Measurements from ENCODE around the gene KRCC1. TPM values are rescaled to one million over a fixed set of nuclear protein-coding genes. Genes with fewer than 3 reads are reported as not detected.
"Not testable (repeated sequence)": the region's sequence is repeated elsewhere in the genome, so short reads cannot be mapped to it uniquely, and the experiment has no call there.

KRCC1 gene
- total RNA-seq, 2 donors from 2014 or later, result 11.7 to 20.3 TPM

DNA sequence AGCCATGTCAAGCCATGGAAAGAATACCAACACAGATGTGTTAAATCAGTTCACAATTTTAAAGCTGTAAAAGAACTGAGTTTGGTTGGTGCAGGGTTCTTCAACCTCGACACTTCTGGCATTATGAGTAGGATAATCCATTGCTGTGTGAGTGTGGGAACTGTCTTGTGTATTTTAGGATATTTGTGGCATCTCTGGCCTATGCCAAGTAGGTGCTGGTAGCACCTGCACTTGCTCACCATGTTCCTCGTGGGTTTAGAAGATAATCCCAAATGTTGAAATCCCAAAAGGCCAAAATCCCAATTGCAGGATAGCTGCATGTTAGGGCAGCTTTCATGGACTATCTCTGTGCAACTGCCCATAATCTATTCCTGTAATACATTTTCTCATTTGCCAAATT lies 3.8 kb downstream of the KRCC1 start:
- no peak overlapping the region for H3K27ac Mint-ChIP-seq
- Histone ChIP-seq H3K27me3 (ENCODE audit: control insufficient read depth, insufficient read depth, low read length, poor library complexity, severe bottlenecking) (no peaks in the 10 kb centered on the region), H3K4me1 (ENCODE audit: control insufficient read depth, insufficient read depth, low read length) (peaks cover 3% of the 10 kb centered on the region), H3K9me3 (ENCODE audit: control insufficient read depth, low read length) (no peaks in the 10 kb centered on the region), H3K27ac (ENCODE audit: low read depth, low read length) (no peak overlapping the region), H3K9ac (ENCODE audit: extremely low read depth, low read length, poor library complexity, severe bottlenecking) (no peak overlapping the region), H3K4me3 (ENCODE audit: low read length) (no peak overlapping the region), H3K36me3 (ENCODE audit: control insufficient read depth, insufficient read depth, low read length) (peaks cover 11% of the 10 kb centered on the region)
- H3K4me3 Mint-ChIP-seq, result no peak overlapping the region
- no peaks in the 10 kb centered on the region for H3K27me3 Mint-ChIP-seq (ENCODE audit: insufficient read depth)
- TF ChIP-seq, protein P1, sequence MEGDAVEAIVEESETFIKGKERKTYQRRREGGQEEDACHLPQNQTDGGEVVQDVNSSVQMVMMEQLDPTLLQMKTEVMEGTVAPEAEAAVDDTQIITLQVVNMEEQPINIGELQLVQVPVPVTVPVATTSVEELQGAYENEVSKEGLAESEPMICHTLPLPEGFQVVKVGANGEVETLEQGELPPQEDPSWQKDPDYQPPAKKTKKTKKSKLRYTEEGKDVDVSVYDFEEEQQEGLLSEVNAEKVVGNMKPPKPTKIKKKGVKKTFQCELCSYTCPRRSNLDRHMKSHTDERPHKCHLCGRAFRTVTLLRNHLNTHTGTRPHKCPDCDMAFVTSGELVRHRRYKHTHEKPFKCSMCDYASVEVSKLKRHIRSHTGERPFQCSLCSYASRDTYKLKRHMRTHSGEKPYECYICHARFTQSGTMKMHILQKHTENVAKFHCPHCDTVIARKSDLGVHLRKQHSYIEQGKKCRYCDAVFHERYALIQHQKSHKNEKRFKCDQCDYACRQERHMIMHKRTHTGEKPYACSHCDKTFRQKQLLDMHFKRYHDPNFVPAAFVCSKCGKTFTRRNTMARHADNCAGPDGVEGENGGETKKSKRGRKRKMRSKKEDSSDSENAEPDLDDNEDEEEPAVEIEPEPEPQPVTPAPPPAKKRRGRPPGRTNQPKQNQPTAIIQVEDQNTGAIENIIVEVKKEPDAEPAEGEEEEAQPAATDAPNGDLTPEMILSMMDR (conservative IDR thresholded peaks at IDR 0.05), result no peak
- DNase-seq, result no peak
- 95 to 100% methylated on average over 2 of the region's 2 CpGs for WGBS, 2 experiments (ENCODE audit: insufficient coverage in 1 of 2, insufficient read length in 1 of 2)
- H3K36me3 Mint-ChIP-seq (ENCODE audit: low read depth), result peaks cover 4% of the 10 kb centered on the region
- H3K4me1 Mint-ChIP-seq, result peaks cover 17% of the 10 kb centered on the region
- H3K9me3 Mint-ChIP-seq, result no peaks in the 10 kb centered on the region

GRCh38 chr2:88049622-88050021 lies 6.0 kb downstream of the KRCC1 start:
- Histone ChIP-seq H3K27me3 (ENCODE audit: control insufficient read depth, insufficient read depth, low read length, poor library complexity, severe bottlenecking) (no peaks in the 10 kb centered on the region), H3K36me3 (ENCODE audit: control insufficient read depth, insufficient read depth, low read length) (peaks cover 11% of the 10 kb centered on the region), H3K4me3 (ENCODE audit: low read length) (no peak overlapping the region), H3K4me1 (ENCODE audit: control insufficient read depth, insufficient read depth, low read length) (peaks cover 3% of the 10 kb centered on the region), H3K9me3 (ENCODE audit: control insufficient read depth, low read length) (no peaks in the 10 kb centered on the region), H3K9ac (ENCODE audit: extremely low read depth, low read length, poor library complexity, severe bottlenecking) (no peak overlapping the region), H3K27ac (ENCODE audit: low read depth, low read length) (no peak overlapping the region)
- peaks cover 11% of the 10 kb centered on the region for H3K4me1 Mint-ChIP-seq
- 100% methylated on average over 1 of the region's 1 CpG; no CpG with 5 or more reads in 1 of the 2 experiments for WGBS, 2 experiments (ENCODE audit: insufficient coverage in 1 of 2, insufficient read length in 1 of 2)
- peaks cover 4% of the 10 kb centered on the region for H3K36me3 Mint-ChIP-seq (ENCODE audit: low read depth)
- TF ChIP-seq, protein P1 (conservative IDR thresholded peaks at IDR 0.05), result no peak
- no peaks in the 10 kb centered on the region for H3K9me3 Mint-ChIP-seq
- no peak overlapping the region for H3K4me3 Mint-ChIP-seq
- H3K27ac Mint-ChIP-seq, result peak overlapping the region; percentile 39
- H3K27me3 Mint-ChIP-seq (ENCODE audit: insufficient read depth), result no peaks in the 10 kb centered on the region
- no peak for DNase-seq

DNA sequence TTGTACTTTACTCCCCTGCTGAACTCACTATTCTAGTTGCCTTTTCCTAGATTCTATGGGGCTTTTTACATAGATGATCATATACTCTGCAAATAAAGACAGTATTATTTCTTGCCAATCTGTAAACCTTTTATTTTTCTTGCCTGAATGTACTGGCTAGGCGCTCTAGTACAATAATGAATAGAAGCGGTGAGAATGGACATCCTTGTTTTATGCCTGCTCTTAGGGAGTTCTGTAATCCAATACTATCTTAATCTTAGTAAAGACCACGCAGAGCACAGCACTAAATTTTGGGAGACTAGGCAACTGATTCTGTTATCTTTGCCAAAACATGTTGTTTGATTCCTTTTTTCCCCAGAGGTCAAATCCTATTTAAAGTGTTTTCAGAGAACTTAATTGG lies 7.0 kb downstream of the KRCC1 start:
- WGBS, 2 experiments (ENCODE audit: insufficient coverage in 1 of 2, insufficient read length in 1 of 2), result 98 to 100% methylated on average over 1 to 3 of the region's 3 CpGs
- H3K27ac ChIP-seq (ENCODE audit: low read depth, low read length), result no peak overlapping the region
- no peaks in the 10 kb centered on the region for H3K27me3 ChIP-seq (ENCODE audit: control insufficient read depth, insufficient read depth, low read length, poor library complexity, severe bottlenecking)
- H3K4me3 Mint-ChIP-seq, result no peak overlapping the region
- TF ChIP-seq, protein P1 (conservative IDR thresholded peaks at IDR 0.05), result no peak
- H3K4me1 Mint-ChIP-seq, result peaks cover under 1% of the 10 kb centered on the region
- no peaks in the 10 kb centered on the region for H3K9me3 ChIP-seq (ENCODE audit: control insufficient read depth, low read length)
- H3K36me3 ChIP-seq (ENCODE audit: control insufficient read depth, insufficient read depth, low read length), result peaks cover 11% of the 10 kb centered on the region
- no peaks in the 10 kb centered on the region for H3K27me3 Mint-ChIP-seq (ENCODE audit: insufficient read depth)
- no peak for DNase-seq
- H3K4me3 ChIP-seq (ENCODE audit: low read length), result no peak overlapping the region
- H3K9ac ChIP-seq (ENCODE audit: extremely low read depth, low read length, poor library complexity, severe bottlenecking), result no peak overlapping the region
- peaks cover 6% of the 10 kb centered on the region for H3K36me3 Mint-ChIP-seq (ENCODE audit: low read depth)
- H3K4me1 ChIP-seq (ENCODE audit: control insufficient read depth, insufficient read depth, low read length), result no peaks in the 10 kb centered on the region
- H3K27ac Mint-ChIP-seq, result no peak overlapping the region
- no peaks in the 10 kb centered on the region for H3K9me3 Mint-ChIP-seq

DNA sequence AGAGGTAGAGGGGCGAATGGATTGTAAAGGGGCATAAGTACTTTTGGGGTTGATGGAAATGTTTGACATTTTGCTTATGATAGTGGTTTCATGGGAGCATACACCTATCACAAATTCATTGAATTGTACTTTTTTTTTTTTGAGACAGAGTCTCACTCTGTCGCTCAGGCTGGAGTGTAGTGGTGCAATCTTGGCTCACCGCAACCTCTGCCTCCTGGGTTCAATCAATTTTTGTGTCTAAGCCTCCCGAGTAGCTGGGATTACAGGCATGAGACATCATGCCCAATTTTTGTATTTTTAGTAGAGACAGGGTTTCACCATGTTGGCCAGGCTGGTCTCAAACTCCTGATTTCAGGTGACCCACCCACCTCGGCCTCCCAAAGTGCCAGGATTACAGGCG lies 10.0 kb downstream of the KRCC1 start:
- H3K9me3 ChIP-seq (ENCODE audit: control insufficient read depth, low read length), result not testable (repeated sequence)

More for the DNA sequence above, 10.0 kb downstream of the KRCC1 start:
- not testable (repeated sequence) for H3K9ac ChIP-seq (ENCODE audit: extremely low read depth, low read length, poor library complexity, severe bottlenecking); H3K27ac ChIP-seq (ENCODE audit: low read depth, low read length); H3K27ac Mint-ChIP-seq; H3K36me3 ChIP-seq (ENCODE audit: control insufficient read depth, insufficient read depth, low read length); H3K4me1 Mint-ChIP-seq; H3K36me3 Mint-ChIP-seq (ENCODE audit: low read depth); H3K27me3 Mint-ChIP-seq (ENCODE audit: insufficient read depth); H3K9me3 Mint-ChIP-seq; H3K4me1 ChIP-seq (ENCODE audit: control insufficient read depth, insufficient read depth, low read length); DNase-seq; H3K27me3 ChIP-seq (ENCODE audit: control insufficient read depth, insufficient read depth, low read length, poor library complexity, severe bottlenecking); H3K4me3 Mint-ChIP-seq; H3K4me3 ChIP-seq (ENCODE audit: low read length)
- WGBS, 2 experiments (ENCODE audit: insufficient coverage in 1 of 2, insufficient read length in 1 of 2), result 90 to 100% methylated on average over 2 to 6 of the region's 6 CpGs

Data from endodermal cell (in vitro differentiated cells).